ENCODE data around the gene GAGE12F. TPM values are rescaled to one million over a fixed set of nuclear protein-coding genes. Genes with fewer than 3 reads are reported as not detected.
"Not testable (repeated sequence)": the region's sequence is repeated elsewhere in the genome, so short reads cannot be mapped to it uniquely, and the experiment has no call there.

Gene GAGE12F
- 0.63 TPM for total RNA-seq

- not testable (repeated sequence) for ATAC-seq; DNase-seq (ENCODE audit: low spot score)
Measured at GRCh38 chrX:49560542-49560941, at the start of gene GAGE12F. Gene GAGE12F (plus strand): TSS chrX:49560842. CDS start chrX:49561997, 1,155 bp downstream.

GRCh38 chrX:49531877-49532276 is 28.8 kb upstream of the GAGE12F start, which contains the start of gene GAGE12C:
Gene GAGE12C (plus strand): TSS chrX:49532177. CDS start chrX:49533332, 1,155 bp downstream.
- ATAC-seq; DNase-seq (ENCODE audit: low spot score): not testable (repeated sequence)

- ATAC-seq; DNase-seq (ENCODE audit: low spot score): not testable (repeated sequence)
Measured at GRCh38 chrX:49541433-49541832, 19.2 kb upstream of the GAGE12F start, which contains the start of gene GAGE12D. Gene GAGE12D (plus strand): TSS chrX:49541733. CDS start chrX:49542888, 1,155 bp downstream.

GRCh38 chrX:49550989-49551388 is 9.7 kb upstream of the GAGE12F start, which contains the start of gene GAGE12E:
Gene GAGE12E (plus strand): TSS chrX:49551289. CDS start chrX:49552444, 1,155 bp downstream.
- ATAC-seq; DNase-seq (ENCODE audit: low spot score): not testable (repeated sequence)

- DNase-seq (ENCODE audit: low spot score) = peak; percentile 35
- not testable (repeated sequence) for ATAC-seq
Measured at GRCh38 chrX:49568728-49569127, 8.1 kb downstream of the GAGE12F start.

GRCh38 chrX:49569152-49569551 is 8.5 kb downstream of the GAGE12F start:
- not testable (repeated sequence) for DNase-seq (ENCODE audit: low spot score); ATAC-seq

- not testable (repeated sequence) for DNase-seq (ENCODE audit: low spot score); ATAC-seq
Measured at GRCh38 chrX:49570100-49570499, 9.5 kb downstream of the GAGE12F start, which contains the start of gene GAGE12G. Gene GAGE12G (plus strand): TSS chrX:49570400. CDS start chrX:49571555, 1,155 bp downstream.

- not testable (repeated sequence) for DNase-seq (ENCODE audit: low spot score); ATAC-seq
Measured at GRCh38 chrX:49579649-49580048, 19.0 kb downstream of the GAGE12F start, which contains the start of gene GAGE12H. Gene GAGE12H (plus strand): TSS chrX:49579949. CDS start chrX:49581104, 1,155 bp downstream.

GRCh38 chrX:49589196-49589595 is 28.6 kb downstream of the GAGE12F start, which contains the start of gene GAGE2A:
Gene GAGE2A (plus strand): TSS chrX:49589496. CDS start chrX:49590651, 1,155 bp downstream.
- ATAC-seq; DNase-seq (ENCODE audit: low spot score): not testable (repeated sequence)

- peak; percentile 44 for DNase-seq (ENCODE audit: low spot score)
- not testable (repeated sequence) for ATAC-seq
Measured at GRCh38 chrX:49589769-49590478, 29.3 kb downstream of the GAGE12F start.

- ATAC-seq; DNase-seq (ENCODE audit: low spot score): not testable (repeated sequence)
Measured at GRCh38 chrX:49590488-49590887, 29.8 kb downstream of the GAGE12F start.

GRCh38 chrX:49598720-49599119 is 38.1 kb downstream of the GAGE12F start, which contains the start of gene GAGE1:
Gene GAGE1 (plus strand): TSS chrX:49599020. CDS start chrX:49600175, 1,155 bp downstream.
- not testable (repeated sequence) for DNase-seq (ENCODE audit: low spot score); ATAC-seq

- ATAC-seq = no peak
- no peak for DNase-seq (ENCODE audit: low spot score)
Measured at GRCh38 chrX:49610718-49611310, 50.2 kb downstream of the GAGE12F start.

Other genes starting within 250 kb of the GAGE12F start
- gene GAGE12J, start 238.8 kb upstream of the GAGE12F start, total RNA-seq = 0.73 TPM
- not detected for gene GAGE13, start 229.3 kb upstream of the GAGE12F start, total RNA-seq
- not detected for gene GAGE12C, start 28.7 kb upstream of the GAGE12F start, total RNA-seq
- gene GAGE12D, start 19.1 kb upstream of the GAGE12F start, total RNA-seq = not detected
- not detected for gene GAGE12E, start 9.6 kb upstream of the GAGE12F start, total RNA-seq
- gene GAGE12G, start 9.6 kb downstream of the GAGE12F start, total RNA-seq = not detected
- not detected for gene GAGE12H, start 19.1 kb downstream of the GAGE12F start, total RNA-seq
- 0.58 TPM for gene GAGE2A, start 28.7 kb downstream of the GAGE12F start, total RNA-seq
- not detected for gene GAGE1, start 38.2 kb downstream of the GAGE12F start, total RNA-seq
- gene PAGE1, start 135.1 kb downstream of the GAGE12F start, total RNA-seq = not detected

All from left lobe of liver (tissue), 2 donors.